T-helper 1 cell (primary cell): ENCODE results near the gene GOLGA6L10.

Experiments used
- DNase-seq, 5 donors: peaks; one replicate each; pipeline ENCODE4 v3.0.0-alpha.2; 2012 to 2020

Gene GOLGA6L10

GRCh38 chr15:82298032-82298431 lies 51.2 kb downstream of the GOLGA6L10 start:
- no peak for DNase-seq

- no peak for DNase-seq
Measured at GRCh38 chr15:82297546-82297945, 51.7 kb downstream of the GOLGA6L10 start.

GRCh38 chr15:82294061-82294690 lies 55.1 kb downstream of the GOLGA6L10 start:
- no peak for DNase-seq

- no peak for DNase-seq
Measured at GRCh38 chr15:82292271-82292670, 57.0 kb downstream of the GOLGA6L10 start.
